ENCODE results near the gene TLR1. TPM values are rescaled to one million over a fixed set of nuclear protein-coding genes. Genes with fewer than 3 reads are reported as not detected.
A peak's percentile ranks its signal among the peaks of the same experiment; 100 is the strongest.
"Not testable (repeated sequence)": the region's sequence is repeated elsewhere in the genome, so short reads cannot be mapped to it uniquely, and the experiment has no call there.

Gene TLR1
- total and polyA plus RNA-seq, 5 donors from 2014 or later: 6.1 to 13.3 (median 7.7) TPM

DNA sequence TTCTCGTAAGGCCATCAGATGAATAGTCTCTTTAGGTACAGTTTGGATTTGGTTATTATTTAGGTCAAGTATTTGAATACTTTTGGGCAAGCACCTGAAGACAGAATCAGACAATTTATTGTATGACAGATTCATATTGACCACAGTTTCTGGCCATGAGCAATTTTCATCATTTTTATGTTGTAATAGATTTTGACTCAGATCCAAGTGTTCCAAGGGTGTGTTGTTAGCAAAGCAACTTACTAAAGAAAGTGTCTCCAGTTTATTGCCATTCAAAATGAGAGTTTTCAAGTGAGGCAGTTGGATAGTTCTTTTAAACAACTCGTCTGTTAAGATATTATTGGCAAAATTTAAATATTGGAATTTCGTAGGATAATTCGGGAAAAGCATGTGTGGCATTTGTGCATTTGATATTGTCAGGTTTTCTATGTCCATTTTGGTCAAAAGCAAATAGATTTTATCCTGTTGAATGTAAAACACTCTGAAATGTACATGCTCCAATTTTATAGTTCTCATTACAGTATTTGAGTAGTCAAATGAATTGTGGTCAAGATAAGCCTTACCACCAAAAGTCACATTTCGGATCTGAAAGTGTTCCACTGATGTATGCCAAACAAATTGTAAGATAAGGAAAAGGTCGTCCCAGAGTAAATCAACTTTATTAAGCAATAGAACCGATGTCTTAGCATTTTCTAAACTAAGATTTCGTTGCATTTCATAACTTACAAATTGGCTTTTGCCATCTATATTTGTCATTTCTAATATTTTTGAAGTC lies 30.2 kb downstream of the TLR1 start:
- Mint-ChIP-seq H3K36me3 (no peaks in the 10 kb centered on the region), H3K4me3 (no peak overlapping the region), H3K27ac (no peak overlapping the region), H3K9me3 (peaks cover 0 to 9% (median 1%) of the 10 kb centered on the region in 7 donors), H3K4me1 (no peaks in the 10 kb centered on the region), H3K27me3 (peaks cover 23% of the 10 kb centered on the region)
- no peaks in the 10 kb centered on the region for H3K4me1 ChIP-seq (ENCODE audit: control insufficient read depth, insufficient read depth, low read length, poor library complexity, severe bottlenecking)
- H3K27me3 ChIP-seq (ENCODE audit: control insufficient read depth, insufficient read depth, low read length): peaks cover 20% of the 10 kb centered on the region
- ATAC-seq (ENCODE audit: low read depth in 2 of 2) (no peak), DNase-seq (no peak)
- no peaks in the 10 kb centered on the region for H3K36me3 ChIP-seq (ENCODE audit: control insufficient read depth, insufficient read depth, low read length)
- H3K9me3 ChIP-seq (ENCODE audit: control insufficient read depth in 2 of 2, low read length in 2 of 2): no peaks in the 10 kb centered on the region
- H3K4me3 ChIP-seq (ENCODE audit: low read depth, low read length): no peak overlapping the region
- H3K27ac ChIP-seq (ENCODE audit: insufficient read depth, low read length, poor library complexity, severe bottlenecking): no peak overlapping the region

DNA sequence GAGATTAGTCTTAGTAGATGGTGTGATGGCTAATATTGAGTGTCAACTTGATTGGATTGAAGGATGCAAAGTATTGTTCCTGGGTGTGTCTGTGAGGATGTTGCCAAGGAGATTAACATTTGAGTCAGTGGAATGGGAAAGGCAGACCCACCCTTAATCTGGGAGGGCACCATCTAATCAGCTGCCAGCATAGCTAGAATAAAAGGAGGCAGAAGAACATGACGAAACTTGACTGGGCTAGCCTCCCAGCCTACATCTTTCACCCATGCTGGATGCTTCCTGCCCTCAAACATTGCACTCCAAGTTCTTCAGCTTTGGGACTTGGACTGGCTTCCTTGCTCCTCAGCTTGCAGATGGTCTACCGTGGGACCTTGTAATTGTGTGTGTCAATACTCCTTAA lies 34.3 kb downstream of the TLR1 start:
- H3K27me3 Mint-ChIP-seq: peaks cover 30% of the 10 kb centered on the region
- H3K27ac ChIP-seq (ENCODE audit: insufficient read depth, low read length, poor library complexity, severe bottlenecking); ATAC-seq (ENCODE audit: low read depth in 2 of 2); H3K27ac Mint-ChIP-seq; H3K4me3 ChIP-seq (ENCODE audit: low read depth, low read length); H3K36me3 Mint-ChIP-seq; H3K4me3 Mint-ChIP-seq; DNase-seq; H3K36me3 ChIP-seq (ENCODE audit: control insufficient read depth, insufficient read depth, low read length); H3K4me1 Mint-ChIP-seq; H3K4me1 ChIP-seq (ENCODE audit: control insufficient read depth, insufficient read depth, low read length, poor library complexity, severe bottlenecking); H3K9me3 Mint-ChIP-seq; H3K9me3 ChIP-seq (ENCODE audit: control insufficient read depth in 2 of 2, low read length in 2 of 2): not testable (repeated sequence)
- H3K27me3 ChIP-seq (ENCODE audit: control insufficient read depth, insufficient read depth, low read length): peaks cover 17% of the 10 kb centered on the region

DNA sequence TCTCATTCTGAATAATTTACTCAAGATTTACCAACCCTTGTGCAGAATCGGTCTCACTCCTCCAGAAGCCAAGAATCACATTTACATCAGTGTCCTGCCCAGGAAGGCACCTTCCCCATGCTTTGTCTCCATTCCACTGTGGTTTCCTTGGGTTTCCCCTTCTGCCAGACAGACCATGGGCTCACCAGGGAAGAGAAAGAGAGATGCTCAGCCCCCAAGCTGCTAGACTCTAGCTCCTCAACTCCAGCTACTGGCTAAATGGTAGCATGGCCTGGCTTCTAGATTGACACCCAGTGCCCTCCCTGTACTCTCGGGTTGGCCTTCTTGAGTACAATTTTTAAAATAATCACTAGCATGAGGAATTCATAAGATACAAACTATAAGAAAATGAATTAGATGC lies 34.7 kb downstream of the TLR1 start:
- H3K9me3 Mint-ChIP-seq: peaks cover 0 to 9% (median 4%) of the 10 kb centered on the region in 7 donors
- no peak overlapping the region for H3K4me3 Mint-ChIP-seq
- H3K27ac Mint-ChIP-seq: no peak overlapping the region
- H3K4me1 Mint-ChIP-seq: no peaks in the 10 kb centered on the region
- DNase-seq (no peak), ATAC-seq (ENCODE audit: low read depth in 2 of 2) (no peak)
- H3K4me1 ChIP-seq (ENCODE audit: control insufficient read depth, insufficient read depth, low read length, poor library complexity, severe bottlenecking): no peaks in the 10 kb centered on the region
- no peak overlapping the region for H3K4me3 ChIP-seq (ENCODE audit: low read depth, low read length)
- H3K27me3 Mint-ChIP-seq: peaks cover 30% of the 10 kb centered on the region
- peaks cover 4% of the 10 kb centered on the region for H3K36me3 Mint-ChIP-seq
- no peaks in the 10 kb centered on the region for H3K36me3 ChIP-seq (ENCODE audit: control insufficient read depth, insufficient read depth, low read length)
- no peak overlapping the region for H3K27ac ChIP-seq (ENCODE audit: insufficient read depth, low read length, poor library complexity, severe bottlenecking)
- H3K9me3 ChIP-seq (ENCODE audit: control insufficient read depth in 2 of 2, low read length in 2 of 2): no peaks in the 10 kb centered on the region
- H3K27me3 ChIP-seq (ENCODE audit: control insufficient read depth, insufficient read depth, low read length): peaks cover 16% of the 10 kb centered on the region

DNA sequence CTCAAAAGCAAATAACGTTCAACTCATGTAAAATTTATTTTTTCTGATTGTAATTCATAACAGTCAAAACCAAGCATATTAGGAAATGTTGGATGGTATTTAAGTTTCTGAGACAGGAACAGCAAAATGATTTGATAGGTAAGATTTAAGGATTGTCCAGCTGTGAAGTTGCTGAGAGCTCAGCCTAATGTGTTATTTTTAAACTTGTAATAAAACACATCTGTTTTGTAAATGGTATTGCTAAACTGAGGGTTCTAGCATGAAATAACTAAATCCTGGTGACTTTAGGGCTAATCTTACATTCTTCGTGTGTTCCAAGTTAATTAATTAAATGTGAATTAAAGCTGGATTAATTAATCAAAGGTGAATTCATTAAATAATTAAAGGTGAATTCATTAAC lies 35.1 kb downstream of the TLR1 start:
- Histone ChIP-seq H3K27me3 (ENCODE audit: control insufficient read depth, insufficient read depth, low read length) (peaks cover 13% of the 10 kb centered on the region), H3K9me3 (ENCODE audit: control insufficient read depth in 2 of 2, low read length in 2 of 2) (no peaks in the 10 kb centered on the region), H3K36me3 (ENCODE audit: control insufficient read depth, insufficient read depth, low read length) (no peaks in the 10 kb centered on the region), H3K27ac (ENCODE audit: insufficient read depth, low read length, poor library complexity, severe bottlenecking) (no peak overlapping the region), H3K4me1 (ENCODE audit: control insufficient read depth, insufficient read depth, low read length, poor library complexity, severe bottlenecking) (no peaks in the 10 kb centered on the region), H3K4me3 (ENCODE audit: low read depth, low read length) (no peak overlapping the region)
- no peaks in the 10 kb centered on the region for H3K4me1 Mint-ChIP-seq
- ATAC-seq (ENCODE audit: low read depth in 2 of 2) (no peak), DNase-seq (no peak)
- H3K27ac Mint-ChIP-seq: no peak overlapping the region
- peaks cover 4% of the 10 kb centered on the region for H3K36me3 Mint-ChIP-seq
- peaks cover 0 to 7% (median 3%) of the 10 kb centered on the region in 7 donors for H3K9me3 Mint-ChIP-seq
- peaks cover 30% of the 10 kb centered on the region for H3K27me3 Mint-ChIP-seq
- no peak overlapping the region for H3K4me3 Mint-ChIP-seq

DNA sequence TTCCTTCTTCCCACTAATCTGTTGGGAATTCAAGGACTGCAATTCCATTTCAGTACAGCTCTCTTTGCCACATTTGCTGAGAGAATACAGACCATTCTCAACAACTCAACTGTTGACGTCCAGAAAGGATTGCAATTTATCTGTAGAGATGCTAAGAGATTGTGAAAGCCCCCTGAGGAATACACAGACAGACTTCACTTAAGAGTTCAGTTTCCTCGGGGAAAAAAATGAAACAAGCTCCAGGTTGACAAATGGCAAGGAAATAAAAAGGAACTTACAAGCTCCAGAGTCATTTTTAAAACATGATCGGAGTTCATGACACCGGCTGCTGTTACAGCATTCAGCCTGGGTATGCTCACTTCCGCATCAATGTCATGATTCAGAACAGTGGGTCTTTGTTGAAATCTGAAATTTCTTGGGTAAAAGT lies 35.6 kb downstream of the TLR1 start:
- H3K4me1 ChIP-seq (ENCODE audit: control insufficient read depth, insufficient read depth, low read length, poor library complexity, severe bottlenecking): no peaks in the 10 kb centered on the region
- Mint-ChIP-seq H3K4me3 (no peak overlapping the region), H3K9me3 (peaks cover 0 to 7% (median 3%) of the 10 kb centered on the region in 7 donors), H3K4me1 (no peaks in the 10 kb centered on the region), H3K27me3 (peaks cover 28% of the 10 kb centered on the region), H3K36me3 (peaks cover 4% of the 10 kb centered on the region), H3K27ac (no peak overlapping the region)
- peaks cover 9% of the 10 kb centered on the region for H3K27me3 ChIP-seq (ENCODE audit: control insufficient read depth, insufficient read depth, low read length)
- no peaks in the 10 kb centered on the region for H3K9me3 ChIP-seq (ENCODE audit: control insufficient read depth in 2 of 2, low read length in 2 of 2)
- H3K4me3 ChIP-seq (ENCODE audit: low read depth, low read length): no peak overlapping the region
- no peaks in the 10 kb centered on the region for H3K36me3 ChIP-seq (ENCODE audit: control insufficient read depth, insufficient read depth, low read length)
- DNase-seq: no peak
- ATAC-seq (ENCODE audit: low read depth in 2 of 2): peak in 1 of 2 donors; percentile 31
- no peak overlapping the region for H3K27ac ChIP-seq (ENCODE audit: insufficient read depth, low read length, poor library complexity, severe bottlenecking)

DNA sequence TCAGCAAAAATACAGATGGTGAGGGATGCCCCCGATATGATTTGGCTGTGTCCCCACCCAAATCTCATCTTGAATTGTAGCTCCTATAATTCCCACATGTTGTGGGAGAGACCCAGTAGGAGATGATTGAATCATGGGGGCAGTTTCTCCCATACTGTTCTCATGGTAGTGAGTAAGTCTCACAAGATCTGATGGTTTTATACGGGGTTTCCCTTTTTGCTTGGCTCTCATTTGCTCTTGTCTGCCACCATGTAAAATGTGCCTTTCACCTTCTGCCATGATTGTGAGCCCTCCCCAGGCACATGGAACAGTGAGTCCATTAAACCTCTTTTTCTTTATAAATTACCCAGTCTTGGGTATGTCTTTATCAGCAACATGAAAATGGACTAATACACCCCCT lies 37.7 kb downstream of the TLR1 start:
- not testable (repeated sequence) for H3K27ac ChIP-seq (ENCODE audit: insufficient read depth, low read length, poor library complexity, severe bottlenecking); H3K4me1 Mint-ChIP-seq; H3K27ac Mint-ChIP-seq; ATAC-seq (ENCODE audit: low read depth in 2 of 2); H3K36me3 ChIP-seq (ENCODE audit: control insufficient read depth, insufficient read depth, low read length); H3K9me3 Mint-ChIP-seq; H3K4me3 ChIP-seq (ENCODE audit: low read depth, low read length); DNase-seq; H3K36me3 Mint-ChIP-seq; H3K27me3 ChIP-seq (ENCODE audit: control insufficient read depth, insufficient read depth, low read length); H3K4me3 Mint-ChIP-seq; H3K4me1 ChIP-seq (ENCODE audit: control insufficient read depth, insufficient read depth, low read length, poor library complexity, severe bottlenecking); H3K9me3 ChIP-seq (ENCODE audit: control insufficient read depth in 2 of 2, low read length in 2 of 2)
- peaks cover 17% of the 10 kb centered on the region for H3K27me3 Mint-ChIP-seq

DNA sequence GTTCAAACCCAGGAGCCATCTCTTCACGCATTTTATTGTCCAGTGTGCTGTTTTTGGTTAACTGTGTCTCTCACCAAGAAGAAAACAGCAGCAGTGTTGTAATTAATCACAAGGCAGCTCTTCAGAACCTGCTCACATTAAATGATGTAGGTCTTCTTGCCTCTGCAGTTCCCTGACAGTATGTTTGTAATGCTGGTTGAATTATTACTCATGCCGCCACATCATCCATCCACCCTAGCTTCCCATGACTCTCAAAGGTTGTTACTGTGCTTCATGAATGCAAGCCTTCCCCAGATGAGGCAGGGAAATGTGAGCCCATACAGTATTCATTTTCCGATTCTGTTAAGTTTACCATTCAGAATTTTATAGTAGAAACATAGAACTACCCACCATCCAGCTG lies 39.2 kb downstream of the TLR1 start:
- Histone ChIP-seq H3K4me1 (ENCODE audit: control insufficient read depth, insufficient read depth, low read length, poor library complexity, severe bottlenecking) (no peaks in the 10 kb centered on the region), H3K27me3 (ENCODE audit: control insufficient read depth, insufficient read depth, low read length) (no peaks in the 10 kb centered on the region), H3K27ac (ENCODE audit: insufficient read depth, low read length, poor library complexity, severe bottlenecking) (no peak overlapping the region), H3K36me3 (ENCODE audit: control insufficient read depth, insufficient read depth, low read length) (no peaks in the 10 kb centered on the region), H3K4me3 (ENCODE audit: low read depth, low read length) (no peak overlapping the region), H3K9me3 (ENCODE audit: control insufficient read depth in 2 of 2, low read length in 2 of 2) (no peaks in the 10 kb centered on the region)
- H3K4me3 Mint-ChIP-seq: no peak overlapping the region
- peaks cover 0 to 3% (median 3%) of the 10 kb centered on the region in 7 donors for H3K9me3 Mint-ChIP-seq
- ATAC-seq (ENCODE audit: low read depth in 2 of 2) (no peak), DNase-seq (no peak)
- H3K27me3 Mint-ChIP-seq: peaks cover 16% of the 10 kb centered on the region
- H3K36me3 Mint-ChIP-seq: peaks cover 4% of the 10 kb centered on the region
- H3K27ac Mint-ChIP-seq: peak overlapping the region in 1 of 3 donors; percentile 5
- H3K4me1 Mint-ChIP-seq: peaks cover 0 to 12% (median 8%) of the 10 kb centered on the region in 4 donors

DNA sequence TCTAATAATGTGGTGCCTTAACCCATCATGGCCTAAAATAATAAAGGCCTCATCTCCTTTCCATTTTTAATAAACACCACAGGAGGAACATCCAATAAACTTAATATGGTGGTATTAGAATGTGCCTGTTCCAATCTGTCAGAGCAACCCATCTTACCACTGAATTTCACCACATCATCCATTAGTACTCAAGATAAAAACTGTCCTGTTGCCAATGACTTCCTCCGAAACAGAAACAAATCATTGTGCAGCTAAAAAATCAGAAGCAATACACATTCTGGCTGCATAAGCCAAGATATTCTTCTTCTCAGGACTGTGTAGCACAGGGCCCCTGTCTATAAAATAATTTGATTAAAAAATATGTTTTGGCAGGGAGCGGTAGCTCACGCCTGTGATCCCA lies 40.3 kb downstream of the TLR1 start:
- Histone ChIP-seq H3K4me1 (ENCODE audit: control insufficient read depth, insufficient read depth, low read length, poor library complexity, severe bottlenecking) (no peaks in the 10 kb centered on the region), H3K9me3 (ENCODE audit: control insufficient read depth in 2 of 2, low read length in 2 of 2) (no peaks in the 10 kb centered on the region), H3K27me3 (ENCODE audit: control insufficient read depth, insufficient read depth, low read length) (no peaks in the 10 kb centered on the region), H3K27ac (ENCODE audit: insufficient read depth, low read length, poor library complexity, severe bottlenecking) (no peak overlapping the region), H3K4me3 (ENCODE audit: low read depth, low read length) (no peak overlapping the region), H3K36me3 (ENCODE audit: control insufficient read depth, insufficient read depth, low read length) (no peaks in the 10 kb centered on the region)
- peaks cover 0 to 3% (median 3%) of the 10 kb centered on the region in 7 donors for H3K9me3 Mint-ChIP-seq
- DNase-seq (no peak), ATAC-seq (ENCODE audit: low read depth in 2 of 2) (no peak)
- H3K27ac Mint-ChIP-seq: peak overlapping the region in 1 of 3 donors; percentile 63
- H3K36me3 Mint-ChIP-seq: peaks cover 4% of the 10 kb centered on the region
- peaks cover 13% of the 10 kb centered on the region for H3K27me3 Mint-ChIP-seq
- no peak overlapping the region for H3K4me3 Mint-ChIP-seq
- peaks cover 0 to 15% (median 10%) of the 10 kb centered on the region in 4 donors for H3K4me1 Mint-ChIP-seq

All from CD4-positive, CD25-positive, alpha-beta regulatory T cell (primary cell).